Endothelial cell of umbilical vein (primary cell): ENCODE measurements around the gene IGFBP1.

Experiments
- CTCF ChIP-seq, 2 donors: IDR thresholded peaks; 1 replicate in 1 of 2; 2 replicates in 1 of 2; pipeline ENCODE4 v1.5.1; 2011; ENCODE audit warnings: low read length in 2 of 2, mild to moderate bottlenecking in 2 of 2, moderate library complexity in 2 of 2, control low read depth in 1 of 2, inconsistent platforms in 1 of 2, low read depth in 1 of 2; ENCODE audit not compliant: insufficient read depth in 1 of 2; ENCODE audit errors: extremely low read depth in 1 of 2
- POLR2A ChIP-seq: IDR thresholded peaks from 2 replicates; pipeline ENCODE4 v1.6.1; 2012; ENCODE audit warnings: low read depth, mild to moderate bottlenecking, control low read depth, low read length
- POLR2AphosphoS5 ChIP-seq: IDR thresholded peaks from 2 replicates; pipeline ENCODE4 v1.6.1; 2012; ENCODE audit warnings: low read depth, mild to moderate bottlenecking, control low read depth, low read length, moderate library complexity; ENCODE audit not compliant: insufficient read depth

DNA sequence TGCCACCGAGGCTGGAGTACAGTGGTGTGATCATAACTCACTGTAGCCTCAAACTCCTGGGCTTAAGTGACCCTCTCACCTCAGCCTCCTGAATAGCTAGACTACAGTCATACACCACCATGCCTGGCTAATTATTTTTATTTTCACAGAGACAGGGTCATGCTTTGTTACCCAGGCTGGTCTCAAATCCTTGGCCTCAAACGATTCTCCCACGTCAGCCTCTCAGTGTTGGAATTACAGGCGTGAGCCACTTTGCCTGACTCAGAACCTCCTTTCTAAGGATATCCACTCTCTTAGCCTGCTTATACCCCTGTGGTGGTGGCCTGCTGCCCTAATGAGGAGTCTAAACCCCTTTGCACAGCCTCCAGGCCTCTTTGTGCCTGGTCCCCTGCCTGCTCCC, 4.2 kb upstream of the IGFBP1 start:
- TF ChIP-seq POLR2AphosphoS5 (no peak), CTCF (IDR thresholded peaks at IDR 0.05; ENCODE audit: extremely low read depth in 1 of 2, insufficient read depth in 1 of 2, low read depth in 1 of 2, low read length in 2 of 2) (no peak), POLR2A (no peak)
